Esophagus squamous epithelium (tissue), 5 donors: ENCODE results near the gene PDXDC1. TPM values are rescaled to one million over a fixed set of nuclear protein-coding genes. Genes with fewer than 3 reads are reported as not detected.

Experiments used
- DNase-seq: peaks from one replicate; lab custom pipeline; 2025; lab: John Stamatoyannopoulos, UW
- H3K27ac ChIP-seq, 4 donors: fragments of 200-600 bp; sonication (generic); one replicate each; pipeline ENCODE4 v1.5.1; 2016 to 2019; ENCODE audit warnings: mild to moderate bottlenecking in 1 of 4
- H3K27me3 ChIP-seq, 4 donors: fragments of 200-600 bp; sonication (generic); 1 replicate in 3 of 4; 2 replicates in 1 of 4; pipeline versions ENCODE4 v1.5.1 to v1.6.0; 2017 to 2021; ENCODE audit warnings: antibody characterized with exemption in 1 of 4
- H3K36me3 ChIP-seq, 3 donors: fragments of 200-600 bp; sonication (generic); one replicate each; pipeline ENCODE4 v1.5.1; 2016 to 2019
- H3K4me1 ChIP-seq, 3 donors: fragments of 200-600 bp; sonication (generic); one replicate each; pipeline ENCODE4 v1.5.1; 2017 to 2019
- H3K4me3 ChIP-seq, 4 donors: fragments of 200-600 bp; sonication (generic); 1 replicate in 3 of 4; 2 replicates in 1 of 4; pipeline ENCODE4 v1.5.1; 2016 to 2019; ENCODE audit warnings: mild to moderate bottlenecking in 2 of 4, moderate library complexity in 1 of 4
- H3K9me3 ChIP-seq, 3 donors: fragments of 200-600 bp; sonication (generic); one replicate each; pipeline ENCODE4 v1.5.1; 2016 to 2019
- CTCF ChIP-seq, 6 experiments: fragments of 450-650 bp in 4 of 6; fragments of 200-600 bp in 2 of 6; sonication (generic) in 2 of 6; IDR thresholded peaks; one replicate each; pipeline ENCODE4 v1.5.1; 2016 to 2019; ENCODE audit warnings: antibody characterized with exemption in 6 of 6, mild to moderate bottlenecking in 4 of 6, moderate library complexity in 4 of 6
- POLR2A ChIP-seq, 4 donors: fragments of 450-650 bp; IDR thresholded peaks; one replicate each; pipeline ENCODE4 v1.6.1; 2017; ENCODE audit warnings: antibody characterized with exemption in 4 of 4, mild to moderate bottlenecking in 4 of 4, moderate library complexity in 3 of 4
- WGBS, 2 donors: methylation state at CpG; one replicate each; pipeline ENCODE4 v1.1.5; 2018; 5-methylcytosine and 5-hydroxymethylcytosine counted together
- intact Hi-C: fragments of 100-400 bp; cut with DNase I; formaldehyde crosslinking; loops from one replicate; pipeline ENCODE4 v1.15.0; 2022
- total RNA-seq, 4 donors: library from RNA; depleted of rRNA; stranded (reverse); fragments of >200 nt; gene quantifications; one replicate each; pipeline ENCODE4 v1.1.0, GENCODE V29; 2016
- donor health status: DM: yes; HTN: yes; CAD: no.

PDXDC1 gene
- total RNA-seq, 4 donors from 2014 or later = 40.3 to 76.5 (median 53.9) TPM

DNA sequence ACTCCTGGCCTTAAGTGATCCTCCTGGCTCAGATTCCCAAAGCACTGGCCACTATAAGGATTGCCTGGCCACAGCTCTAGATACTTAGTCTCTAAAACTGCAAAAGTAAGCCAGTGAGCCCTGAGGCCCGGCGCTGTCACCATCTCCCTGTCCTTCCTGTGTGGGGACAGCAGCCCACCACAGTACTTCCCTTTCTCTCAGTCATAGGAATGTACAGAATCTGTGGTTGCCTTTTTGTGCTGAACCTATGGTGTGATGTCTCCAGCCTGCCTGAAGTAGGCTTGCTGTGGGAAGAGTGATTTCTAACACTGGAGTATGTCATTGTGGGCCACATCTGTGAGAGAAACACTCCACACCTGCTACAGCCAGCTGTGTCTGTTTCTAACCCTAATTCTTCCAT is 56.4 kb downstream of the PDXDC1 start:
- Histone ChIP-seq H3K27ac (no peak overlapping the region), H3K4me1 (peaks cover 0 to 32% (median 0%) of the 10 kb centered on the region in 3 donors), H3K36me3 (peaks cover 33 to 98% (median 46%) of the 10 kb centered on the region in 3 donors), H3K4me3 (no peak overlapping the region), H3K9me3 (no peaks in the 10 kb centered on the region), H3K27me3 (no peaks in the 10 kb centered on the region)
- TF ChIP-seq POLR2A (IDR thresholded peaks at IDR 0.05) (no peak), CTCF (IDR thresholded peaks at IDR 0.05) (no peak)
- intact Hi-C loops = no loop called here
- WGBS, 2 donors = 63% methylated on average over 2 of the region's 2 CpGs
- DNase-seq = no peak

GRCh38 chr16:15031586-15031985 is 56.8 kb downstream of the PDXDC1 start:
- Histone ChIP-seq H3K27me3 (no peaks in the 10 kb centered on the region), H3K9me3 (no peaks in the 10 kb centered on the region), H3K4me1 (peaks cover 0 to 32% (median 0%) of the 10 kb centered on the region in 3 donors), H3K36me3 (peaks cover 37 to 99% (median 46%) of the 10 kb centered on the region in 3 donors), H3K27ac (no peak overlapping the region), H3K4me3 (no peak overlapping the region)
- no peak for TF ChIP-seq CTCF (IDR thresholded peaks at IDR 0.05)
- no peak for TF ChIP-seq POLR2A (IDR thresholded peaks at IDR 0.05)
- intact Hi-C loops = no loop called here
- 82 to 85% methylated on average over 4 to 8 of the region's 8 CpGs for WGBS, 2 donors
- DNase-seq = no peak

- no peak overlapping the region for H3K27ac ChIP-seq
- H3K27me3 ChIP-seq = no peaks in the 10 kb centered on the region
- H3K9me3 ChIP-seq = no peaks in the 10 kb centered on the region
- H3K36me3 ChIP-seq = peaks cover 42 to 99% (median 49%) of the 10 kb centered on the region in 3 donors
- WGBS, 2 donors = 81 to 92% methylated on average over 13 of the region's 13 CpGs
- no peak overlapping the region for H3K4me3 ChIP-seq
- DNase-seq = no peak
- intact Hi-C loops = no loop called here
- no peak for TF ChIP-seq CTCF (IDR thresholded peaks at IDR 0.05)
- TF ChIP-seq POLR2A (IDR thresholded peaks at IDR 0.05) = no peak
- peaks cover 0 to 23% (median 0%) of the 10 kb centered on the region in 3 donors for H3K4me1 ChIP-seq
These were observed 57.9 kb downstream of the PDXDC1 start for GRCh38 chr16:15032547-15033308.

DNA sequence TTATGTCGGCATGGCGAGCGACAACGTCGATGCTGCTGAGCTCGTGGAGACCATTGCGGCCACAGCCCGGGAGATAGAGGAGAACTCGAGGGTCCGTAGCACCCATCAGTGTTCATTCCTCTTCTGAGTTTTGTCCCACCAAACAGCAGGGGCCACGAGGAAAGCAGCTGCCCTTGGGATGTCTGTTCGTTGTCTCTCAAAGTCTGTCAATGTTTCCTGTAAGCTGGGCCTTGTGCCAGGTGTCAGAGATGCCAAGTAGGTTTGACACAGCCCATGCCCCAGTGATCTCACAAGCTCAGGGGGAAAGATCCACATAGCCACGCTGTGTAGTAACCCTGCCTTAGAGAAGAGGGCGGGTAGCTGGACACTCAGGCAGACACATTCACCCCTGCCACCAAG is 58.5 kb downstream of the PDXDC1 start:
- TF ChIP-seq POLR2A (IDR thresholded peaks at IDR 0.05) = no peak
- no peak for TF ChIP-seq CTCF (IDR thresholded peaks at IDR 0.05)
- 70 to 82% methylated on average over 5 to 14 of the region's 14 CpGs for WGBS, 2 donors
- no peak for DNase-seq
- peaks cover 42 to 99% (median 51%) of the 10 kb centered on the region in 3 donors for H3K36me3 ChIP-seq
- intact Hi-C loops = no loop called here
- no peak overlapping the region for H3K4me3 ChIP-seq
- no peaks in the 10 kb centered on the region for H3K27me3 ChIP-seq
- H3K9me3 ChIP-seq = no peaks in the 10 kb centered on the region
- peaks cover 0 to 17% (median 0%) of the 10 kb centered on the region in 3 donors for H3K4me1 ChIP-seq
- no peak overlapping the region for H3K27ac ChIP-seq
